PC-3 (cell line): ENCODE results near the gene ANKS6. TPM values are rescaled to one million over a fixed set of nuclear protein-coding genes. Genes with fewer than 3 reads are reported as not detected.
A peak's percentile ranks its signal among the peaks of the same experiment; 100 is the strongest.

Source experiments
- ATAC-seq: fragments of 200-7000 bp; cut with Tn5 transposase; 2 replicates; pipeline ENCODE4 v1.9.1; 2020; ENCODE audit warnings: mild to moderate bottlenecking, moderate library complexity
- Bru-seq: library from RNA; stranded (reverse); fragments of 400-500 nt; gene quantifications from one replicate; lab custom pipeline; 2021; lab: Mats Ljungman, UMichigan
- BruChase-seq, 2 experiments: library from RNA; stranded (reverse); fragments of 400-500 nt; gene quantifications; one replicate each; lab custom pipeline; 2021; lab: Mats Ljungman, UMichigan
- BruUV-seq: library from RNA; stranded (reverse); fragments of 400-500 nt; replicated peaks from 2 replicates; lab custom pipeline; 2021; lab: Mats Ljungman, UMichigan
- CTCF ChIA-PET: fragments of 300-600 bp; sonication (Branson Sonifier 250); formaldehyde crosslinking; loops from one replicate; lab custom pipeline; 2022; ENCODE audit warnings: antibody characterized with exemption; lab: Charles Lee
- POLR2A ChIA-PET: fragments of 300-600 bp; sonication (Branson Sonifier 250); formaldehyde crosslinking; loops from one replicate; lab custom pipeline; 2022; ENCODE audit warnings: antibody characterized with exemption; ENCODE audit not compliant: unreplicated experiment; lab: Charles Lee
- DNase-seq: peaks from one replicate; pipeline ENCODE4 v3.0.0-alpha.2; 2015
- H2AFZ ChIP-seq: fragments of 300-600 bp; sonication (generic); 2 replicates; pipeline ENCODE4 v1.6.0; 2016; ENCODE audit warnings: antibody characterized with exemption, low read length
- H3F3A ChIP-seq: fragments of 300-600 bp; sonication (generic); one replicate; pipeline ENCODE4 v1.6.0; 2017; ENCODE audit warnings: antibody characterized with exemption, low read length, control low read depth, mild to moderate bottlenecking; ENCODE audit not compliant: unreplicated experiment
- H3K27ac ChIP-seq: fragments of 300-600 bp; sonication (generic); 2 replicates; pipeline ENCODE4 v1.5.1; 2016; ENCODE audit warnings: mild to moderate bottlenecking, low read length
- H3K27me3 ChIP-seq: fragments of 300-600 bp; sonication (generic); 2 replicates; pipeline ENCODE4 v1.6.1; 2016; ENCODE audit warnings: low read length, mixed read lengths
- H3K36me3 ChIP-seq: fragments of 300-600 bp; sonication (generic); 2 replicates; pipeline ENCODE4 v1.6.1; 2016; ENCODE audit warnings: low read depth, mixed run types, low read length, mixed read lengths
- H3K4me1 ChIP-seq: fragments of 300-600 bp; sonication (generic); 2 replicates; pipeline ENCODE4 v1.5.1; 2016; ENCODE audit warnings: low read length; ENCODE audit not compliant: insufficient read depth
- H3K4me2 ChIP-seq: fragments of 300-600 bp; sonication (generic); 2 replicates; pipeline ENCODE4 v1.6.0; 2016; ENCODE audit warnings: low read length
- H3K4me3 ChIP-seq: fragments of 300-600 bp; sonication (generic); 2 replicates; pipeline ENCODE4 v1.5.1; 2016; ENCODE audit warnings: mild to moderate bottlenecking, low read length, mixed read lengths
- H3K79me2 ChIP-seq: fragments of 300-600 bp; sonication (generic); 2 replicates; pipeline ENCODE4 v1.6.1; 2017; ENCODE audit warnings: low read length, mixed read lengths
- H3K9ac ChIP-seq: fragments of 300-600 bp; sonication (generic); 2 replicates; pipeline ENCODE4 v1.6.0; 2016; ENCODE audit warnings: mild to moderate bottlenecking, low read length
- H3K9me2 ChIP-seq: fragments of 300-600 bp; sonication (generic); replicated peaks from 2 replicates; pipeline ENCODE4 v1.6.1; 2016; ENCODE audit warnings: mixed run types, low read length, mixed read lengths
- H3K9me3 ChIP-seq: fragments of 300-600 bp; sonication (generic); 2 replicates; pipeline ENCODE4 v1.6.1; 2016; ENCODE audit warnings: low read length, mixed read lengths
- H4K20me1 ChIP-seq: fragments of 300-600 bp; sonication (generic); 2 replicates; pipeline ENCODE4 v1.6.1; 2016; ENCODE audit warnings: low read length, mixed read lengths
- CTCF ChIP-seq: fragments of 300-600 bp; sonication (generic); conservative IDR thresholded peaks from 2 replicates; pipeline ENCODE4 v1.5.1; 2017; ENCODE audit warnings: antibody characterized with exemption, low read depth, mild to moderate bottlenecking, low read length
- EZH2 ChIP-seq: fragments of 300-600 bp; sonication (generic); IDR thresholded peaks from one replicate; pipeline ENCODE4 v1.6.1; 2017; ENCODE audit warnings: antibody characterized with exemption, mild to moderate bottlenecking, low read length; ENCODE audit not compliant: unreplicated experiment
- EZH2phosphoT487 ChIP-seq: fragments of 300-600 bp; sonication (generic); IDR thresholded peaks from 2 replicates; pipeline ENCODE4 v1.6.1; 2018; ENCODE audit warnings: mild to moderate bottlenecking, antibody characterized with exemption, low read length, borderline replicate concordance
- intact Hi-C: fragments of 100-400 bp; cut with micrococcal nuclease; formaldehyde crosslinking; loops from 2 replicates; pipeline ENCODE4 v1.9.0; 2023
- long read RNA-seq: library from polyadenylated mRNA; unstranded; transcript quantifications from one replicate; pipeline ENCODE4 v2.0.0, GENCODE V29; 2021; ENCODE audit not compliant: unreplicated experiment
- total RNA-seq: library from RNA; depleted of rRNA; stranded (reverse); fragments of >200 nt; gene quantifications from 2 replicates; pipeline ENCODE4 v1.2.3, GENCODE V29; 2014; rRNA removed

Gene ANKS6
- total RNA-seq (27.7 and 39.7 TPM in 2 replicates), Bru-seq, nascent RNA (percentile 61 among the genes with signal in this experiment), BruChase-seq, experiment 1, labeled RNA remaining after a 6-hour chase (percentile 60 among the genes with signal in this experiment), BruChase-seq, experiment 2, labeled RNA remaining after a 2-hour chase (percentile 67 among the genes with signal in this experiment)
- long read RNA-seq, full-length matches to known transcripts, result 4 of 46 reads
- long read RNA-seq, partial matches to known transcripts, result 19 of 46 reads
- long read RNA-seq, other reads (novel, unspliced or antisense), result 23 of 46 reads

DNA sequence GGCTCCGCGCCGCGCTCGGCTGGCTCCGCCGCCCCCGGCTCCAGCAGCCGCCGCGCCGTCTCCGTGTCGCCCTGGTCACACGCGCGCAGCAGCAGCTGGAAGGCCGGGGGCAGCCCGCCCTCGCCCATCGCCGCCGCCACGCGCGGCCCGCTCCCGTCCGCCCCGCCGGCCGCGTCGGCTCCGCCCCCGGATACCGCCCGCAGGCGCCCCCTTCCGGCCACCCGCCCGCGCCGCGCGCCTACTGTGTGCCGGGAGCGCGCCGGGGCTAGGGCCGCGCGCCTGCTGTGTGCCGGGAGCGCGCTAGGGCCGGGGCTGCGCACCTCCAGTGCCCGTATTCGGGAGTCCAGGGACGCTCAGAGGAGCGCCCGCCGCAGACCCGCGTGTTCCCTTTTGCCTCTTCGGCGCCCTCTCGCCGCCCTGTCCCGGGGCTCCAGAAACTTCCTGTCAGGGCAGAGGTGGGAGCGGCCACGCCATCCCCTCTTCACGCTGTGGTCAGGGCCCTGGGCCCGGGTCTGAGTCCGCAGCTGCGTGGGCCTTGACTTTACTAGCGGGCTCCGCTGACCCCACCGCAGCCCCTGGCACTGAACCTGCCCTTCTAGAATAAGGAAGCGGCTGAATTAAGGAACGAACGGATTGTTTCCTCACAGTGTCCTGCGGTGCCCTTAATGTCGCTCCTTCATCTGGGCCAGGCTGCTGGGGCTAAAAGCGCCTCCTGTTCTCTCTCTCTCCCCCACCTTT, at the start of gene ANKS6:
TSS of gene ANKS6 (minus strand) at position 192 of the 738 bp plus-strand sequence. CDS start at position 128, 64 bp downstream.
- peak within 1 kb of the TSS; percentile 72 for H2AFZ ChIP-seq
- TF ChIP-seq CTCF (no peak), EZH2 (no peak), EZH2phosphoT487 (peak; percentile 56)
- ATAC-seq (peak; percentile 77), DNase-seq (peak; percentile 75)
- H3K27ac ChIP-seq, result no peak within 1 kb of the TSS
- peak within 1 kb of the TSS; percentile 80 for H3K4me3 ChIP-seq
- peaks cover 5% of the 10 kb centered on the region; the same call in 1 of the 2 replicates for H4K20me1 ChIP-seq
- H3K79me2 ChIP-seq, result peaks cover 35% of the 10 kb centered on the region
- intact Hi-C loops, result no loop called here
- CTCF ChIA-PET, result no interaction called here
- no peaks in the 10 kb centered on the region for H3K9me2 ChIP-seq
- H3K4me2 ChIP-seq, result peak within 1 kb of the TSS; percentile 86
- no peaks in the 10 kb centered on the region for H3K9me3 ChIP-seq
- H3K27me3 ChIP-seq, result no peaks in the 10 kb centered on the region
- BruUV-seq, result no TSS peak
- H3K36me3 ChIP-seq, result no peaks in the 10 kb centered on the region
- H3K4me1 ChIP-seq, result peaks cover 20% of the 10 kb centered on the region
- peak within 1 kb of the TSS; percentile 49 for H3K9ac ChIP-seq
- H3F3A ChIP-seq, result no peaks in the 10 kb centered on the region
- POLR2A ChIA-PET, result no interaction called here

DNA sequence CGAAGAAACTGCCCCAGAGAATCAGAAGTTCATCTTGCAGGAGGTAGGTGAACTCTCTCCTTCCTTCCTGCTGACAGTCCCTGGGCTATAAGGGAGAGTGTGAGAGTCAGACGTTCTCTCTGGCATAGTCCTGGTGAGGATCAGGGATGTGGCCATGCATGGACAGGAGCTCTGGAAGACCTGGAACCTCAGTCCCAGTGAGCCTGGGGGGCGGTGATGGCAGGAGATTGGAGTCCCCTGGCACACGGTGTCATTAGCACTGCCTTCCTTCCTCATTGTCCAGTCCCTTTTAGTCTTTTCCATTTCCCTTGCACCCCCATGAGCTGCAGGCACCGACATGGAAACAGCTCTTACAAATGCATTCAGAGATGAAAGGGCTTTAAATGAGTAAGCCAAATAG, 49.7 kb upstream of the ANKS6 start:
- Histone ChIP-seq H3K9ac (no peak overlapping the region), H3K4me3 (no peak overlapping the region), H4K20me1 (no peaks in the 10 kb centered on the region), H3K4me2 (no peak overlapping the region), H3K27me3 (no peaks in the 10 kb centered on the region), H3K79me2 (no peaks in the 10 kb centered on the region), H3K36me3 (no peaks in the 10 kb centered on the region), H2AFZ (no peak overlapping the region), H3K9me3 (no peaks in the 10 kb centered on the region), H3K9me2 (no peaks in the 10 kb centered on the region), H3K27ac (no peak overlapping the region), H3F3A (no peaks in the 10 kb centered on the region), H3K4me1 (peaks cover 10% of the 10 kb centered on the region)
- CTCF ChIA-PET, result no interaction called here
- ATAC-seq, result no peak
- DNase-seq, result no peak
- no TSS peak for BruUV-seq
- TF ChIP-seq EZH2, result no peak
- no peak for TF ChIP-seq EZH2phosphoT487
- no peak for TF ChIP-seq CTCF
- intact Hi-C loops, result no loop called here
- POLR2A ChIA-PET, result no interaction called here

DNA sequence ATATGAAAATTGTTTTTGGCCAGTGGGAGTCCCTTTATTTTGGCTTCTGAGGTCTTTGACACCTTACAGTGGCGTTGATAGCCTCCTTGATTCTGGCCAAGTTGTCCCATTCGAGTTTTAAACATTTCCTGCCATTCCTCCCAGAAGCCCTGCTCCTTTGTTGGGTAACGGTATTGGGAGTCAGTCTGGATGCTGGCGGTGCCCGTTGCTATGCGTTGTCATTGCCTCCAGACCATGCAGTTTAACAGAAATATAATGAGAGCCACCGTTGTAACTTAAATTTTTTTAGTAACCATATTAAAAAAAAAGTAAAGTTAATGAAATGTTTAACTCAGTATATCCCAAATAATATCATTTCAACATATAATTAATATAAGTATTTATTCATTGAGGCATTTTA, 46.2 kb upstream of the ANKS6 start:
- BruUV-seq, result no TSS peak
- no peak overlapping the region for H2AFZ ChIP-seq
- POLR2A ChIA-PET, result no interaction called here
- no peak overlapping the region for H3K4me2 ChIP-seq
- H3K27me3 ChIP-seq, result no peaks in the 10 kb centered on the region
- intact Hi-C loops, result no loop called here
- H3K9ac ChIP-seq, result no peak overlapping the region
- ATAC-seq, result no peak
- CTCF ChIA-PET, result no interaction called here
- TF ChIP-seq EZH2, result no peak
- no peak for TF ChIP-seq EZH2phosphoT487
- TF ChIP-seq CTCF, result no peak
- H3K36me3 ChIP-seq, result no peaks in the 10 kb centered on the region
- H3K79me2 ChIP-seq, result no peaks in the 10 kb centered on the region
- no peaks in the 10 kb centered on the region for H3K4me1 ChIP-seq
- no peak overlapping the region for H3K27ac ChIP-seq
- no peak for DNase-seq
- H3K9me3 ChIP-seq, result no peaks in the 10 kb centered on the region
- no peak overlapping the region for H3K4me3 ChIP-seq
- H3K9me2 ChIP-seq, result no peaks in the 10 kb centered on the region
- no peaks in the 10 kb centered on the region for H4K20me1 ChIP-seq
- H3F3A ChIP-seq, result no peaks in the 10 kb centered on the region
